Embryonic facial prominence (tissue), 1 donor: ENCODE results near the gene LGALS7.
"Not testable (repeated sequence)": the region's sequence is repeated elsewhere in the genome, so short reads cannot be mapped to it uniquely, and the experiment has no call there.

Source experiments
- DNase-seq: peaks from one replicate; pipeline ENCODE4 v3.0.0-alpha.2; 2016; ENCODE audit errors: extremely low spot score

The LGALS7 gene

GRCh38 chr19:38774181-38774950 is 1.0 kb upstream of the LGALS7 start:
- DNase-seq = no peak

- not testable (repeated sequence) for DNase-seq
Measured at GRCh38 chr19:38771569-38771968, 1.7 kb downstream of the LGALS7 start.

GRCh38 chr19:38770949-38771275 is 2.4 kb downstream of the LGALS7 start:
- not testable (repeated sequence) for DNase-seq

GRCh38 chr19:38770228-38770948 is 2.9 kb downstream of the LGALS7 start:
- not testable (repeated sequence) for DNase-seq

GRCh38 chr19:38769635-38770211 is 3.6 kb downstream of the LGALS7 start:
- peak; percentile 50 for DNase-seq

- DNase-seq = no peak
Measured at GRCh38 chr19:38766276-38767047, 6.9 kb downstream of the LGALS7 start.

GRCh38 chr19:38765214-38765613 is 8.1 kb downstream of the LGALS7 start:
- no peak for DNase-seq

- DNase-seq = no peak
Measured at GRCh38 chr19:38763795-38764220, 9.5 kb downstream of the LGALS7 start.

- DNase-seq = not testable (repeated sequence)
Measured at GRCh38 chr19:38761884-38762389, 11.4 kb downstream of the LGALS7 start.

GRCh38 chr19:38760805-38761517 is 12.4 kb downstream of the LGALS7 start:
- DNase-seq = not testable (repeated sequence)

- DNase-seq = no peak
Measured at GRCh38 chr19:38759590-38760003, 13.7 kb downstream of the LGALS7 start.

- DNase-seq = not testable (repeated sequence)
Measured at GRCh38 chr19:38754196-38754595, 19.1 kb downstream of the LGALS7 start.

GRCh38 chr19:38753783-38754182 is 19.5 kb downstream of the LGALS7 start:
- not testable (repeated sequence) for DNase-seq

- no peak for DNase-seq
Measured at GRCh38 chr19:38745316-38745715, 28.0 kb downstream of the LGALS7 start.

GRCh38 chr19:38744874-38745273 is 28.4 kb downstream of the LGALS7 start:
- DNase-seq = no peak

GRCh38 chr19:38744298-38744681 is 29.0 kb downstream of the LGALS7 start, which contains the start of gene CAPN12:
Gene CAPN12 (minus strand): TSS chr19:38744474. CDS start chr19:38744165, 309 bp downstream.
- no peak for DNase-seq

- DNase-seq = no peak
Measured at GRCh38 chr19:38743394-38744297, 29.7 kb downstream of the LGALS7 start.

GRCh38 chr19:38742906-38743305 is 30.4 kb downstream of the LGALS7 start:
- no peak for DNase-seq

- DNase-seq = no peak
Measured at GRCh38 chr19:38742296-38742695, 31.0 kb downstream of the LGALS7 start.

- no peak for DNase-seq
Measured at GRCh38 chr19:38741670-38742069, 31.6 kb downstream of the LGALS7 start.
